ENCODE measurements around the gene ROBO1. TPM values are rescaled to one million over a fixed set of nuclear protein-coding genes. Genes with fewer than 3 reads are reported as not detected.

Gene ROBO1
- total and polyA plus RNA-seq, 2 experiments from 2014 or later = 18.8 to 31.9 TPM

DNA sequence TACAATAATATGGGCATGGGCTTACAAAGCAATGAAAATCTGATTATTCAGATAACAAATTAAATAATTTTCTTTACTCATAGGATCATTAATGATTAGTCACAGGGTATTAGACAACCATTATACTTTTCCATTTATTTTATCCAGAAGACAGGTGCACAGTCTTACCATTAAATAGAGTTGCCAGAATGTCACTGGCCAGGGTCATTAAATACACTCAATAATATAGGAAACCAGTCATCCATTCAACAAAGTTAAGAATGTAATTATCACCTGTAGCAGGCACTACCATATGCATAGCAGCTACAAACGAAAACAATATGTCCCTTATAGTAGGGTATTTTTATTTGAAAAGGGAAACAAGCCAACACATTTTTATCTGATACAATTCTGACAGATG, 16.1 kb downstream of the ROBO1 start:
- no peaks in the 10 kb centered on the region for H3F3A ChIP-seq (ENCODE audit: insufficient read depth)
- 7 to 15% methylated on average over 1 of the region's 1 CpG for WGBS, 2 experiments (ENCODE audit: low coverage in 1 of 2, low lambda C conversion rate in 2 of 2, missing lambda C conversion rate in 2 of 2)
- H3K9ac ChIP-seq = no peak overlapping the region
- no peaks in the 10 kb centered on the region for H4K20me1 ChIP-seq (ENCODE audit: insufficient read depth)
- no peaks in the 10 kb centered on the region for H3K79me2 ChIP-seq (ENCODE audit: insufficient read depth)
- no peak overlapping the region for H3K4me2 ChIP-seq (ENCODE audit: unreplicated experiment)
- H3K4me1 ChIP-seq (ENCODE audit: insufficient read depth) = no peaks in the 10 kb centered on the region
- in situ Hi-C loops (cut with MboI) = no loop called here
- no peak overlapping the region for H2AFZ ChIP-seq
- TF ChIP-seq EZH2 (IDR thresholded peaks at IDR 0.05; ENCODE audit: insufficient read depth, poor library complexity, severe bottlenecking) = no peak
- TF ChIP-seq EZH2phosphoT487 (IDR thresholded peaks at IDR 0.05; ENCODE audit: insufficient read depth, low read depth) = no peak
- H3K9me3 ChIP-seq (ENCODE audit: low read depth) = no peaks in the 10 kb centered on the region
- H3K36me3 ChIP-seq (ENCODE audit: low read depth) = no peaks in the 10 kb centered on the region
- H3K27me3 ChIP-seq (replicated peaks; ENCODE audit: insufficient read depth) = no peaks in the 10 kb centered on the region
- H3K4me3 ChIP-seq = no peak overlapping the region
- no peak for DNase-seq
- H3K9me2 ChIP-seq (ENCODE audit: insufficient read depth) = no peaks in the 10 kb centered on the region
- H3K27ac ChIP-seq = no peak overlapping the region

DNA sequence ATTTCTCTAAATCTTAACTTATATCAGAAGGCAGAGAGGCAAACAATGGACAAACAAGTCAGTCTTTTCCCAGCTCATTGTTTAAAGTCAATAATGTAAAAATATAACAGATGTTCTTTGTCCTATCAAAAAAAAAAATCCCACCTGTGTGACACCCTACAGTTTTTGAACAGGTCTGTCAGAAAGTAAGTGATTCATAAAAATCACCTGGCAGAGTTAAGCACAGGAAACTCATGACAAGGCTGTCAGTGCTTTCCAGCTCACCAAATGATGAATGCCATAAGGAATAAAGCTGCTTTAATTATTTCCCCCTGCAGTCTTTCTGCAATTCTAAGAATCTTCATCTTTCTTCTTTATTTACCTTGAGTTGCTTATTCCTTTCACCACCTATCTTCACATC, 30.3 kb downstream of the ROBO1 start:
- DNase-seq = no peak
- no peaks in the 10 kb centered on the region for H3K79me2 ChIP-seq (ENCODE audit: insufficient read depth)
- in situ Hi-C loops (cut with MboI) = no loop called here
- H3K9ac ChIP-seq = no peak overlapping the region
- no peaks in the 10 kb centered on the region for H3K9me2 ChIP-seq (ENCODE audit: insufficient read depth)
- H3K36me3 ChIP-seq (ENCODE audit: low read depth) = no peaks in the 10 kb centered on the region
- H3K4me1 ChIP-seq (ENCODE audit: insufficient read depth) = no peaks in the 10 kb centered on the region
- no peak overlapping the region for H3K4me3 ChIP-seq
- H3K9me3 ChIP-seq (ENCODE audit: low read depth) = no peaks in the 10 kb centered on the region
- no peak overlapping the region for H2AFZ ChIP-seq
- H3K4me2 ChIP-seq (ENCODE audit: unreplicated experiment) = no peak overlapping the region
- H4K20me1 ChIP-seq (ENCODE audit: insufficient read depth) = no peaks in the 10 kb centered on the region
- no peaks in the 10 kb centered on the region for H3K27me3 ChIP-seq (replicated peaks; ENCODE audit: insufficient read depth)
- no peak for TF ChIP-seq EZH2phosphoT487 (IDR thresholded peaks at IDR 0.05; ENCODE audit: insufficient read depth, low read depth)
- no peak for TF ChIP-seq EZH2 (IDR thresholded peaks at IDR 0.05; ENCODE audit: insufficient read depth, poor library complexity, severe bottlenecking)
- no peaks in the 10 kb centered on the region for H3F3A ChIP-seq (ENCODE audit: insufficient read depth)
- no peak overlapping the region for H3K27ac ChIP-seq

DNA sequence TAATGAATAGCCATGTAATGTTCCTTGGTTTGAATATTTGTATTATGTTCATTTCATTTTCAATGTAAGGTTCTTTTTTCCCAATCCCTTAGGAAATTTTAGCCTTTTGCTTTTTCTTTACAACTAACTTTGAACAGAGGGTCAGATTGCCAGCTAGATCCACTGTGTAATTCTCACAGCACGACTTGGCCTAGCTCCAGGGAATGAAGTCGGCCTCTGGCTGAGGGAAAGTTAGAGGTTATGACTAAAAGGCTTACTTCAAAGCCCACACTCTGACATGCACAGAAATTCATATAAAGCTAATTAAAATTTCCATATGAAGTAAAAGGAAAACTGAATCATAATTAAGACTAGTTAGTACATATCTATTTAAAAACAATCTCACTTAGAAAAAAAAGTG, 38.7 kb downstream of the ROBO1 start:
- WGBS, 2 experiments (ENCODE audit: low coverage in 1 of 2, low lambda C conversion rate in 2 of 2, missing lambda C conversion rate in 2 of 2) = 1 to 2% methylated on average over 2 of the region's 2 CpGs
- in situ Hi-C loops (cut with MboI) = no loop called here
- no peak overlapping the region for H3K4me3 ChIP-seq

DNA sequence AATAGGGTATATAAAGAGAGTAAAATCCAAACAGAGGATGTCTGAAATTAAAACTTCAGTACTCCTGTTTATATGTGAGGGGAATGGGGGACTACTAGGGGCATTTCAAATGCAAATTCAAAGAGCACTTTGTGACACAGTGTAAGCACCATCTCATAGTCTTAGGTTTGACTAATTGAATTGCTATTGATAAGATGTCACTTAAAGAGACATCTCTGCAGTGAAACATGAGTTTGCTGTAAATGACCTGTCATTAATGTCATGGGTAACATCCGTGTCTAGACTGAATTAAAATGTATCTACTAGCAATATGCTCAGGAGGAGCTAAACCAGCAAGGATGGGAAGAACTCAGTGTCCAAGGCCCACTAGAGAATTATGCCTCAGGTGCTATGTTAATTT, 41.0 kb downstream of the ROBO1 start:
- no peak overlapping the region for H2AFZ ChIP-seq
- no peaks in the 10 kb centered on the region for H4K20me1 ChIP-seq (ENCODE audit: insufficient read depth)
- H3K27me3 ChIP-seq (replicated peaks; ENCODE audit: insufficient read depth) = no peaks in the 10 kb centered on the region
- no peak overlapping the region for H3K9ac ChIP-seq
- no peaks in the 10 kb centered on the region for H3K9me3 ChIP-seq (ENCODE audit: low read depth)
- H3K4me2 ChIP-seq (ENCODE audit: unreplicated experiment) = no peak overlapping the region
- H3F3A ChIP-seq (ENCODE audit: insufficient read depth) = no peaks in the 10 kb centered on the region
- H3K4me3 ChIP-seq = no peak overlapping the region
- 8 to 17% methylated on average over 1 of the region's 1 CpG for WGBS, 2 experiments (ENCODE audit: low coverage in 1 of 2, low lambda C conversion rate in 2 of 2, missing lambda C conversion rate in 2 of 2)
- H3K27ac ChIP-seq = no peak overlapping the region
- no peak for DNase-seq
- in situ Hi-C loops (cut with MboI) = no loop called here
- no peaks in the 10 kb centered on the region for H3K9me2 ChIP-seq (ENCODE audit: insufficient read depth)
- H3K36me3 ChIP-seq (ENCODE audit: low read depth) = no peaks in the 10 kb centered on the region
- TF ChIP-seq EZH2phosphoT487 (IDR thresholded peaks at IDR 0.05; ENCODE audit: insufficient read depth, low read depth) (no peak), EZH2 (IDR thresholded peaks at IDR 0.05; ENCODE audit: insufficient read depth, poor library complexity, severe bottlenecking) (no peak)
- H3K79me2 ChIP-seq (ENCODE audit: insufficient read depth) = no peaks in the 10 kb centered on the region
- H3K4me1 ChIP-seq (ENCODE audit: insufficient read depth) = no peaks in the 10 kb centered on the region

More for the DNA sequence above, 38.7 kb downstream of the ROBO1 start:
- Histone ChIP-seq H3K79me2 (ENCODE audit: insufficient read depth) (no peaks in the 10 kb centered on the region), H3K27ac (no peak overlapping the region), H3K4me2 (ENCODE audit: unreplicated experiment) (no peak overlapping the region), H4K20me1 (ENCODE audit: insufficient read depth) (no peaks in the 10 kb centered on the region), H3K36me3 (ENCODE audit: low read depth) (no peaks in the 10 kb centered on the region), H3K9me3 (ENCODE audit: low read depth) (no peaks in the 10 kb centered on the region), H3K4me1 (ENCODE audit: insufficient read depth) (no peaks in the 10 kb centered on the region), H3K27me3 (replicated peaks; ENCODE audit: insufficient read depth) (no peaks in the 10 kb centered on the region), H2AFZ (no peak overlapping the region), H3K9me2 (ENCODE audit: insufficient read depth) (no peaks in the 10 kb centered on the region), H3F3A (ENCODE audit: insufficient read depth) (no peaks in the 10 kb centered on the region), H3K9ac (no peak overlapping the region)
- DNase-seq = peak; percentile 2
- TF ChIP-seq EZH2 (IDR thresholded peaks at IDR 0.05; ENCODE audit: insufficient read depth, poor library complexity, severe bottlenecking) = no peak
- no peak for TF ChIP-seq EZH2phosphoT487 (IDR thresholded peaks at IDR 0.05; ENCODE audit: insufficient read depth, low read depth)

DNA sequence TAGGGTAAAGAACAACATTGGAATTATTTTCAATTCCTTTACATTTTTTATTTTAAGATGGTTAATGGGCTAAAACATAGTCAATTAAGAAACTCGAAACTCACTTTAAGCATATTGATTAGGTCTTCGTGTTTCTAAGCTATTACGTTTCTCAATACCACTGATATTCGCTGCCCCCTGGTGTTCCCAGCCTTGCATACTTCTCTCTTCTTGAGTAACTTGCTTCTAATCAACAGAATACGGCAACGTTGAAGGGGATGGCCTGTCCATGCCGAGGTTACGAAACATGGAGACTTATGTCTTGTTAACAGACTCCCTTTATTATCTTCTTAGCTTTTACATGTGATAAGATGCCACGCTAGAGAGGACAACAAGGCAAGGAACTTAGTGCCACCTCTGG, 43.6 kb downstream of the ROBO1 start:
- Histone ChIP-seq H3K4me2 (ENCODE audit: unreplicated experiment) (no peak overlapping the region), H3K9me2 (ENCODE audit: insufficient read depth) (no peaks in the 10 kb centered on the region), H3K79me2 (ENCODE audit: insufficient read depth) (no peaks in the 10 kb centered on the region), H3K9ac (no peak overlapping the region), H3F3A (ENCODE audit: insufficient read depth) (no peaks in the 10 kb centered on the region), H3K4me3 (no peak overlapping the region), H3K27ac (no peak overlapping the region), H3K36me3 (ENCODE audit: low read depth) (no peaks in the 10 kb centered on the region), H3K9me3 (ENCODE audit: low read depth) (no peaks in the 10 kb centered on the region), H3K4me1 (ENCODE audit: insufficient read depth) (no peaks in the 10 kb centered on the region), H3K27me3 (replicated peaks; ENCODE audit: insufficient read depth) (no peaks in the 10 kb centered on the region), H4K20me1 (ENCODE audit: insufficient read depth) (no peaks in the 10 kb centered on the region), H2AFZ (no peak overlapping the region)
- in situ Hi-C loops (cut with MboI) = no loop called here
- 25 to 29% methylated on average over 9 of the region's 9 CpGs for WGBS, 2 experiments (ENCODE audit: low coverage in 1 of 2, low lambda C conversion rate in 2 of 2, missing lambda C conversion rate in 2 of 2)
- DNase-seq = no peak
- no peak for TF ChIP-seq EZH2 (IDR thresholded peaks at IDR 0.05; ENCODE audit: insufficient read depth, poor library complexity, severe bottlenecking)
- no peak for TF ChIP-seq EZH2phosphoT487 (IDR thresholded peaks at IDR 0.05; ENCODE audit: insufficient read depth, low read depth)
